Measurements from ENCODE around the gene VSIG10L2. TPM values are rescaled to one million over a fixed set of nuclear protein-coding genes. Genes with fewer than 3 reads are reported as not detected.

VSIG10L2 gene
- total RNA-seq, 1 experiment from 2014 or later: not detected

GRCh38 chr11:125938418-125938817 is 7.4 kb upstream of the VSIG10L2 start:
- no TSS peak for BruUV-seq (replicated peaks)
- TF ChIP-seq EZH2 (IDR thresholded peaks at IDR 0.05; ENCODE audit: borderline replicate concordance, low read depth, low read length, poor library complexity, severe bottlenecking) (no peak), CTCF (conservative IDR thresholded peaks at IDR 0.05; ENCODE audit: low read depth, low read length) (no peak)
- no peaks in the 10 kb centered on the region for H3K36me3 ChIP-seq (ENCODE audit: insufficient read depth, low read length, poor library complexity, severe bottlenecking)
- POLR2A ChIA-PET (ENCODE audit: low non-redundant PET): no interaction called here
- DNase-seq (ENCODE audit: low spot score): no peak
- H3K4me3 ChIP-seq (ENCODE audit: low read depth, low read length, poor library complexity, severe bottlenecking): no peak overlapping the region
- H3K27ac ChIP-seq (ENCODE audit: low read depth, low read length, poor library complexity, severe bottlenecking): no peak overlapping the region
- intact Hi-C loops (cut with micrococcal nuclease; ENCODE audit: unreplicated experiment): no loop called here
- H3K4me1 ChIP-seq (ENCODE audit: insufficient read depth, low read length, poor library complexity, severe bottlenecking): no peaks in the 10 kb centered on the region
- no peaks in the 10 kb centered on the region for H3K27me3 ChIP-seq (replicated peaks; ENCODE audit: insufficient read depth, low read depth, low read length, poor library complexity)
- no peaks in the 10 kb centered on the region for H3K9me3 ChIP-seq (ENCODE audit: low read depth, low read length, poor library complexity, severe bottlenecking)
- CTCF ChIA-PET: no interaction called here

GRCh38 chr11:125939081-125939521 is 6.7 kb upstream of the VSIG10L2 start:
- CTCF ChIA-PET: no interaction called here
- POLR2A ChIA-PET (ENCODE audit: low non-redundant PET): no interaction called here
- no peak for TF ChIP-seq EZH2 (IDR thresholded peaks at IDR 0.05; ENCODE audit: borderline replicate concordance, low read depth, low read length, poor library complexity, severe bottlenecking)
- no peak for TF ChIP-seq CTCF (conservative IDR thresholded peaks at IDR 0.05; ENCODE audit: low read depth, low read length)

GRCh38 chr11:125940145-125940544 is 5.7 kb upstream of the VSIG10L2 start:
- POLR2A ChIA-PET (ENCODE audit: low non-redundant PET): no interaction called here
- intact Hi-C loops (cut with micrococcal nuclease; ENCODE audit: unreplicated experiment): loop anchor here (5.0 kb wide), 1 partner anchor 252 kb away; no protein-coding TSS in a partner anchor
- no TSS peak for BruUV-seq (replicated peaks)
- H3K9me3 ChIP-seq (ENCODE audit: low read depth, low read length, poor library complexity, severe bottlenecking): no peaks in the 10 kb centered on the region
- no peaks in the 10 kb centered on the region for H3K27me3 ChIP-seq (replicated peaks; ENCODE audit: insufficient read depth, low read depth, low read length, poor library complexity)
- no peak for DNase-seq (ENCODE audit: low spot score)
- H3K27ac ChIP-seq (ENCODE audit: low read depth, low read length, poor library complexity, severe bottlenecking): no peak overlapping the region
- no peak overlapping the region for H3K4me3 ChIP-seq (ENCODE audit: low read depth, low read length, poor library complexity, severe bottlenecking)
- TF ChIP-seq CTCF (conservative IDR thresholded peaks at IDR 0.05; ENCODE audit: low read depth, low read length) (no peak), EZH2 (IDR thresholded peaks at IDR 0.05; ENCODE audit: borderline replicate concordance, low read depth, low read length, poor library complexity, severe bottlenecking) (no peak)
- no peaks in the 10 kb centered on the region for H3K36me3 ChIP-seq (ENCODE audit: insufficient read depth, low read length, poor library complexity, severe bottlenecking)
- no peaks in the 10 kb centered on the region for H3K4me1 ChIP-seq (ENCODE audit: insufficient read depth, low read length, poor library complexity, severe bottlenecking)
- CTCF ChIA-PET: interaction anchor here (0.6 kb wide), 1 partner anchor 174 kb away, joined by 11 read pairs; no protein-coding TSS in a partner anchor

More at GRCh38 chr11:125939081-125939521, 6.7 kb upstream of the VSIG10L2 start:
- no TSS peak for BruUV-seq (replicated peaks)
- H3K4me3 ChIP-seq (ENCODE audit: low read depth, low read length, poor library complexity, severe bottlenecking): no peak overlapping the region
- H3K36me3 ChIP-seq (ENCODE audit: insufficient read depth, low read length, poor library complexity, severe bottlenecking): no peaks in the 10 kb centered on the region
- no peaks in the 10 kb centered on the region for H3K4me1 ChIP-seq (ENCODE audit: insufficient read depth, low read length, poor library complexity, severe bottlenecking)
- no peak for DNase-seq (ENCODE audit: low spot score)
- intact Hi-C loops (cut with micrococcal nuclease; ENCODE audit: unreplicated experiment): no loop called here
- no peaks in the 10 kb centered on the region for H3K9me3 ChIP-seq (ENCODE audit: low read depth, low read length, poor library complexity, severe bottlenecking)
- H3K27ac ChIP-seq (ENCODE audit: low read depth, low read length, poor library complexity, severe bottlenecking): no peak overlapping the region
- H3K27me3 ChIP-seq (replicated peaks; ENCODE audit: insufficient read depth, low read depth, low read length, poor library complexity): no peaks in the 10 kb centered on the region
